GM21423 (cell line): ENCODE data around the gene KRT77.

Experiments
- ATAC-seq: cut with Tn5 transposase; IDR thresholded peaks from one replicate; pipeline ENCODE4 v1.9.1; 2021; ENCODE audit warnings: mild to moderate bottlenecking, moderate library complexity; ENCODE audit not compliant: unreplicated experiment

Gene KRT77

DNA sequence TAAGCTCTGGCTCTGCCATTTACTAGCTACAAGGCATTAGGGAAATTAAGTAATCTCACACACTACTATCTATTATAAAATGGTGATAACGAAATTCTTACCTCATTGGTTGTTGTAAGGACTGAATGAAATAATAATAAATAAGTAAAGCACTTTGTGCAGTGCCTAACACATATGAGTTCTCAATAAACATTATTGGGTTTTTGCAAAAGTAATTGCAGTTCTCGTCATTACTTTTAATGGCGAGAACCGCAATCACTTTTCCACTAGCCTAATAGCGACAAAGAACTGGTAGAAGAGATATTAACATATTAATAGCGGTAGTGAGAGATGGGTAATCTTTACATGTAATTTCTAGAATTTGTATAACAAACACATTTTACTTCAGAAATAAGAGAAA, 9.2 kb downstream of the KRT77 start:
- ATAC-seq: no peak

DNA sequence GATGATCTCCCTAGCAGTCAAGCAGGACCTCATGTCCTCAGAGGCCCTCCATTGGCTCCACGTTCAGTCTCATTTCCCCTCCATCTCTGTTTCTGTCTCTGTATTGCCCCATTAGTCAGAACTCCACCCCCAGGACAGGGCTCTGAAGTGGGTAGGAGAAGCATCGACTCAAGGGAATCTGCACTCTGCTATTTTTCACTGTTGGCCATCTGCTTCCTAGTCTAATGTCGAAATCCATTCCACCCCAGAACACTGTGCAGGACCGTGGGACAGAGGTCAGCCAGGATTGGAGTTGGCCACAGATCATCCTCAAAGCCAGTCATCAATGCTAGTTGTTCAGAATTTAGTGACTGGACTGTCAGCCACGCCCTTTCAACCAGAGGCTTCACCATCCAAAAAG, 10.1 kb downstream of the KRT77 start:
- no peak for ATAC-seq

GRCh38 chr12:52692254-52692653, 11.1 kb downstream of the KRT77 start:
- ATAC-seq: no peak

- no peak for ATAC-seq
Measured at GRCh38 chr12:52691841-52692150, 11.5 kb downstream of the KRT77 start.

- no peak for ATAC-seq
Measured at GRCh38 chr12:52691076-52691840, 12.1 kb downstream of the KRT77 start.

DNA sequence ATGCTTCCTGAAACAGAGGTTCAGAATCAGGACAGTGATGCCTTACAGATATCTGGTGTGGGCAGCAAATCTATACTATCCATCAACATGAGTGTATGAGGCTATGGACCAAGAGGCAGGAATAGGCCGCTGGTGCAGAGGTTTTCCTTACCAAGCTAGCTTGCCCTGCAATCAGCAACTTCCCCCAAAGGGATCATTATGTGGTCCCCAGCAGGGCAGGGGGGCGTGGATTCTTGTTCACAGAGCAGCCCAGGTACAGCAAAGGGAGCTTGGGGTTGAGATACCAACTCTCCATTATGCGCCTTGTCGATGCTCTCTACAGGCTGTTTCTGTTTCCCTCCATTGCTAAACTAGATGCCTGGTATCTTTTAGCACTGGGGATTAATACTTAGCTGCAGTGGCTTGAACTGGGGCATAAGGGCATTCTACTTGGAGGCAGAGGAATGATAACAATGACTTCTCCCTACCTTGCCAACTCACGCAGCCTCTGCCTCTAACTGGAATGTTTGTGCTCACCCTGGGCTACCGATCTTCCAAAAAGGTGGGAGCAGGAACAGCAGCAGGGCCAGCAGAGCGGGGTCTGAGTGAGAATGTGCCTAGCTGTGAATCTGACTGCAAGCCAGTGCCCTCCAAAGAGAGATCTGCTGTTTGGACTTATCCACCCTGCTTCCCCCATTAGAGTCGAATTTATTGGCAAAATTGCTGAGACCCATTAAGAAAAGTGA, 12.8 kb downstream of the KRT77 start:
- no peak for ATAC-seq

- ATAC-seq: no peak
Measured at GRCh38 chr12:52689936-52690335, 13.4 kb downstream of the KRT77 start.

DNA sequence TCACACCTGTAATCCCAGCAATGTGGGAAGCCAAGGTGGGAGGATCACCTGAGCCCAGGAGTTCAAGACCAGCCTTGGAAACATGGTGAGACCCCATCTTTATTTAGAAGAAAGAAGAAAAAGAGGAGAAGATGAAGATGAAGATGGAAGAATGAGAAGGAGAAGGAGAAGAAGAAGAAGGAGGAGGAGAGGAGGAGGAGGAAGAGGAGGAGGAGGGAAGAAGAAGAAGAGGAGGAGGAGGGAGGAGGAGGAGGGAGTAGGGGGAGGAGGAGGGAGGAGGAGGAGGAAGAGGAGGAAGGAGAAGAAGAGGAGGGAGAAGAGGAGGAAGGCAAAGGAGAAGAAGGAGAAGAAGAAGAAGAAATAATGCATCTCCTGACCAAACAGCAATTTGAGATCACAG, 14.1 kb downstream of the KRT77 start:
- ATAC-seq: no peak

GRCh38 chr12:52688481-52688880, 14.8 kb downstream of the KRT77 start:
- ATAC-seq: no peak

DNA sequence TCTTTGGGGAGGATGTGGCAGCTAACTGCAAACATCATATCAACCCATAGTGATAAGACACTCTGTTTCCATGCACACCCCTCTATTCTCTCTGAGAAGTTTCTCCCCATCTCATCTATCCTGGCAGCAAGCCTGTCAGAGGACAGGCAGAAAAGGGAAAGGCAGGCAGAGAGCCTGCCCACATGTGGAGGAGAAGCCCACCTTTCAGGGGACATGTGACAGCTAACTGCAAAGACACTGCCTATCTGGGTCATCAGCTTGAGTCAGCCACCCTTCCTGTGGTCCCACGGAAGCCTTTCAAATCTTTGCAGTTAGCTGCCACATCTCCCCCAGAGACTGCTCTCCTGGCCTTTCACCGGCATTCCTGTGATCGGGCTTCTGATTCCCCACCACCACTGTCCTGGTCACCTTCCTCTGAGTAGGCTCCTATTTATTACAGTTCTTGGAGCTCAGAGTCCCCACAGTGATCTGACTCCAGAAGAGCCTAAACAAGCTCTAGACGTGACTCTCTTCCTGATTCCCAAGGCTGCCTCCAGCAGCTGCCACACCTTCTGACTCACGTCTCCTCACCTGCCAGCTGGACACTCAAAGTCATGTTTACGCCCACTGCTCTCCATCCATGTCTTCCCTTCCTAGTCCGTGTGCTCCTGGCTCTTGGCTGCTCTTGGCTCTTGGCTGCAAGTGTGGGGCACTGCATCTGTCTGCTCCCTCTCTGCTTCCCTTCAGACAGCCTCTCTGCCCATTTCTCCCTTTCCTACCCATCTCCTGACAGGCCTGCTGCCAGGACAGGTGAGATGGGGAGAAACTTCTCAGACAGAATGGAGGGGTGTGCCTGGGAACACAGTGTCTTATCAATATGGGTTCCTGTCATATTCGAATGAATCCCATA, 15.6 kb downstream of the KRT77 start:
- no peak for ATAC-seq

- no peak for ATAC-seq
Measured at GRCh38 chr12:52686756-52687487, 16.4 kb downstream of the KRT77 start.

DNA sequence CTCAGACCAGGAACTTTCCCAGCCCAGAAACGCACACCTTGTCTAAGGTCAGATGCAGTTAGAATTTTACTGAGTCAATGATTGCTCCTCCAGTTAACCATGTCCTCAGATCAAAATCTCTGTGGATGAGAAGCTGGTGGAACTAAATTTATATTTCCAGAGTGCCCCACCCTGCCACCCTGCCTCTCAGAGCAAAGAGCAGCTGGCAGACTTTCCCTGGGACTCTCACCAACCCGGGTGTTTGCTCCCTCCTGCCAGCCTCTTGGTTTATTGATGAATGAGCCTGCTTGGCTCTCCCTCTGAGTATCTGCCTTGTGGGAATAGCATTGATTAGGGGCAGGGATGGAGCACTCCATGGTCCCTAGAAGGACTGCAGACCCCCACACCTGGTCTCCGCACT, 17.3 kb downstream of the KRT77 start:
- no peak for ATAC-seq

DNA sequence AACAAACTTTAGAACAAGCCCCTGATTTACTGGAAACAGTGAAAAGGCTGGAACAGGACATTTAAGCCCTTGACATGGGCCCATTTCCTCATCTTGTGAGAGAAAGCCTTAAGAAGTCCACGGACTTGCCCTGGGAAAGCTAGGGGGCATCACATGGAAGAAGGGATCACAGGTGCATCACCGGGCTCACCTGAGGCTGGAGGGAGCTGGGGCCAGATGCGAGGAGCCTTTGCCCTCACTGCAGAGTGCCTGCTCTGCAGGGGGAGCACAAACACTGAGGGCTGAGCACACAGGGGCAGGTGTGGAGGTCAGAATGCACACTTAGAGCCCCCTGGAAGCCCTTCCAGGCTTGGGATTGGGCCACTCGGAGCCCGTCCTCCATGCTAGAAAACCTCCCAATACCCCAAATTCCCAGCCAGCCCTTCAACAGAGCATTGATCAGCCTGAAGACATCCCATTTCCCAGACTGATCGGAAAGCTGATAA, 17.9 kb downstream of the KRT77 start:
- ATAC-seq: no peak

- ATAC-seq: no peak
Measured at GRCh38 chr12:52684431-52684830, 18.9 kb downstream of the KRT77 start.

- no peak for ATAC-seq
Measured at GRCh38 chr12:52683575-52684300, 19.6 kb downstream of the KRT77 start.

GRCh38 chr12:52682938-52683574, 20.3 kb downstream of the KRT77 start:
- ATAC-seq: no peak

DNA sequence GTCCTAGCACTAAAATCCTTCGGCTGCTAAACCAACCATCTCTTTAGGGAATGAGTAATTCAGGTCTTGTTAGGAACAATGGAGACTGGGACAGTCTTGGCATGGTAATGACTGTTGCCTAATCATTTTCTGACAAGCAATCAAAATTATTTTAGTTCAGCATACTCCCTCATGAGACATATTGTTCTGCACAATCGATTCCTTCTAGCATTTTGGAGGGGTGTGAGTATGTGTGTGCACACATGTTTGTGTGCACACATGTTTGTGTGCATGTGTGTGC, 21.0 kb downstream of the KRT77 start:
- ATAC-seq: no peak

DNA sequence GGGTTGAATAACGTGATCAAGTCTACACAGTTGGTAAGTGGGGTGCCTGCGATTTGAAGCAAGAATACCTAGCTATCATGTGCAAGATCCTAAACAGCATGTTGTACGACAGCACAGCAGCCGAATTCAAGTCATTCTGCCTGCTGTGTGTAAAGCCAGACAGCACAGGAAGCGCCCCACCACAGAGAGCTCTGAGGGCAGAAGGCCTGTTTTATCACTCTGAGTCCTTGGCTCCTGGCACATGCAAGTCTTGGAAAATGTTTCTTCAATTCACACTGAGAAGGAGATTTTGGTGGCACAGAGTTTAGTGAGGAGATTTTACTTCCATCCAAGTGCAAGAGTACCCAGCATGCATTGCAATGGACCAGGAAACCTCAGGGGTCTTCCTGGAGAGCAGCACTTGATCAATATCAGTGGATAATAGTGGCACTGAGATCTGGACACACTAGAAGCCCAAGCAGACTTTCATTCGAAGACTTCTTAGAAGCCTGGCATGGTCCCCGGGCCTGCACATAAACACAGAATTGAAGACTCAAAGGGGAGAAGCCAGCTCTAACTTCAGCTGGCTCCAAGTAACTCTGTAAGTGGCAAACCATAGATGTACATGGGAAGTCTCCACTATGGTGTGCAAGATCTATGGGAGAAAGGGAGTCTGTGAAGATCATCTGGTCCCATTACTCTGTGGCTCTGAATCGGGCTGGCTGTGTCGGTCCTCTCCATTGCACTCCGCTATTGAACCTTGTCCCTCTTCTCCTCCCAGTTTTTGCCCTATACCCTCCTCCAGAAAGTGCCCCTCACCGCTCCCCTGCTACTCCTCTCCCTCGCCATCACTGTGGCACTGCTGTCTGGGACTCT, 21.6 kb downstream of the KRT77 start:
- no peak for ATAC-seq

- no peak for ATAC-seq
Measured at GRCh38 chr12:52680363-52680762, 23.0 kb downstream of the KRT77 start, which contains the start of gene KRT1. TSS of gene KRT1 (minus strand) at chr12:52680407. CDS start at chr12:52680348, 59 bp downstream.
